ENCODE results near the gene SLC46A1. TPM values are rescaled to one million over a fixed set of nuclear protein-coding genes. Genes with fewer than 3 reads are reported as not detected.

The SLC46A1 gene
- total and polyA plus RNA-seq, 2 experiments from 2014 or later: 3.3 to 12.5 TPM

DNA sequence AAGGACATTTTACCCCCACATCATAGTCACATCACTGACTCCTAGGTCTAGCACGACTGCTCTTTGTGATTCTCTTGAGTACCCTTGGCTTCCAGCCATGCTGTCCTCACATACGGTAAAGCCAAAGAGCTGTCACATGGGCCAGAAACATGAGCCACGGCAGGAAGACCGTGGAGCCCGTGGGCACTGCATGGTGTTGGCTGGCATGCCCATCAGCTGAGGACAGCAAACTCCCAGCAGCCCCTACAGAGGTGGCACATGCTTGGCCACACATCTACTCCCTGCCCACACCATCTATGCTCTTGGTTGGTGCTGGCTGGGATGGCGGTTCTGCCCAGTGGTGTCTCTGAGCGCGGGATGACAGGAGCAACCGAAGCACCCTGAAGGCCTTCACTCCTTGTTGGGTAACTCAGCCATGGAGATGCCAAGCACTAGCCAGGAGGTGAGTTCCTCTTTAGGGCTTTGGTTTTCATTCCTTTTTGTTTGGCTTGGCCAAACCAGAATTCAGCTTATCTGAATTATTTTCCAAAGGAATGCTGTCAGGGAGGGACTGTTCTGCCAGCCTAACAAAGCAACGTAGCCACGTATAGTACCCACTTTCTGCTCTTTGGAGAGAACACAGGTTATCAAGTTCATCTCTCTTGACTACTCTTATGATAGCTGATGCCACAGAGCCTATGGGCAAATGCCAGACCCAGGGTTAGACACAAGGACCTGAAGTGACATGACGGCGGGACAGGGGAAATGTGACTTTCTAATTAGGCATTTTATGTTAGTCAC, 60.4 kb downstream of the SLC46A1 start:
- TF ChIP-seq ZNF114 (CRISPR knock-in tag; IDR thresholded peaks at IDR 0.05): no peak
- TF ChIP-seq JUNB (IDR thresholded peaks at IDR 0.05; ENCODE audit: unreplicated experiment): no peak
- TF ChIP-seq STAT1 (IDR thresholded peaks at IDR 0.05; ENCODE audit: unreplicated experiment): no peak
- no peak for TF ChIP-seq ZNF331 (CRISPR knock-in tag; IDR thresholded peaks at IDR 0.05; ENCODE audit: low read depth)
- no peaks in the 10 kb centered on the region for H3K9me3 Mint-ChIP-seq
- peaks cover 57% of the 10 kb centered on the region for H3K36me3 Mint-ChIP-seq (ENCODE audit: low read depth)
- no peak overlapping the region for H3K27ac Mint-ChIP-seq
- Histone ChIP-seq H3K27ac (ENCODE audit: low read depth) (no peak overlapping the region), H3K4me1 (ENCODE audit: insufficient read depth) (no peaks in the 10 kb centered on the region; the same call in 1 of the 2 replicates), H2AFZ (no peak overlapping the region), H3K4me2 (no peak overlapping the region), H3K79me2 (replicated peaks; ENCODE audit: insufficient read depth) (no peaks in the 10 kb centered on the region), H4K20me1 (replicated peaks; ENCODE audit: insufficient read depth) (peaks cover 8% of the 10 kb centered on the region; the same call in 1 of the 2 replicates), H3K36me3 (ENCODE audit: insufficient read depth) (peaks cover 15% of the 10 kb centered on the region), H3K9me2 (ENCODE audit: insufficient read depth) (no peaks in the 10 kb centered on the region), H3K4me3 (no peak overlapping the region), H3K27me3 (ENCODE audit: insufficient read depth) (no peaks in the 10 kb centered on the region), H3F3A (replicated peaks; ENCODE audit: low read depth) (no peaks in the 10 kb centered on the region)
- H3K4me1 Mint-ChIP-seq: peaks cover 16% of the 10 kb centered on the region
- no peak for DNase-seq (ENCODE audit: low spot score)
- H3K27me3 Mint-ChIP-seq (ENCODE audit: insufficient read depth, low read depth, poor library complexity): peaks cover 9% of the 10 kb centered on the region
- no peak for ATAC-seq
- H3K4me3 Mint-ChIP-seq: no peak overlapping the region

Small RNA genes lying within 50 kb of the gene (microRNA-seq; reads per million reads assigned to microRNA genes)
- gene MIR4723: 0.66 reads per million

Other genes with a start within 250 kb of the SLC46A1 start
- gene TMEM97, start 87.0 kb downstream of the SLC46A1 start, total RNA-seq (2014; rRNA removed; shearing (Covaris generic)): 101 and 106 TPM in 2 replicates
- gene TMEM97, start 87.0 kb downstream of the SLC46A1 start, polyA plus RNA-seq (2016; fragmentation: Nextera tagmentation; extraction: Ambion mirVana): 216 and 225 TPM in 2 replicates
- 6.8 and 13.2 TPM in 2 replicates for gene IFT20, start 70.7 kb downstream of the SLC46A1 start, total RNA-seq (2014; rRNA removed; shearing (Covaris generic))
- 31.4 and 32.3 TPM in 2 replicates for gene IFT20, start 70.7 kb downstream of the SLC46A1 start, polyA plus RNA-seq (2016; fragmentation: Nextera tagmentation; extraction: Ambion mirVana)
- 8.9 and 13.1 TPM in 2 replicates for gene TNFAIP1, start 70.5 kb downstream of the SLC46A1 start, total RNA-seq (2014; rRNA removed; shearing (Covaris generic))
- 6.3 and 6.4 TPM in 2 replicates for gene TNFAIP1, start 70.5 kb downstream of the SLC46A1 start, polyA plus RNA-seq (2016; fragmentation: Nextera tagmentation; extraction: Ambion mirVana)
- 70.6 and 77.1 TPM in 2 replicates for gene POLDIP2, start 48.7 kb downstream of the SLC46A1 start, total RNA-seq (2014; rRNA removed; shearing (Covaris generic))
- 40.7 and 45.7 TPM in 2 replicates for gene POLDIP2, start 48.7 kb downstream of the SLC46A1 start, polyA plus RNA-seq (2016; fragmentation: Nextera tagmentation; extraction: Ambion mirVana)
- not detected in 2 replicates for gene SEBOX, start 41.0 kb downstream of the SLC46A1 start, total RNA-seq (2014; rRNA removed; shearing (Covaris generic))
- gene SEBOX, start 41.0 kb downstream of the SLC46A1 start, polyA plus RNA-seq (2016; fragmentation: Nextera tagmentation; extraction: Ambion mirVana): not detected in 2 replicates
- gene VTN, start 35.9 kb downstream of the SLC46A1 start, total RNA-seq (2014; rRNA removed; shearing (Covaris generic)): 0.35 TPM in 1 of 2 replicates, not detected in the other
- 0.16 and 0.17 TPM in 2 replicates for gene VTN, start 35.9 kb downstream of the SLC46A1 start, polyA plus RNA-seq (2016; fragmentation: Nextera tagmentation; extraction: Ambion mirVana)
- gene SARM1, start 34.5 kb downstream of the SLC46A1 start, total RNA-seq (2014; rRNA removed; shearing (Covaris generic)): 10.4 and 15.3 TPM in 2 replicates
- 0.89 and 1.4 TPM in 2 replicates for gene SARM1, start 34.5 kb downstream of the SLC46A1 start, polyA plus RNA-seq (2016; fragmentation: Nextera tagmentation; extraction: Ambion mirVana)
- not detected in 2 replicates for gene SLC13A2, start 67.4 kb upstream of the SLC46A1 start, total RNA-seq (2014; rRNA removed; shearing (Covaris generic))
- not detected in 2 replicates for gene SLC13A2, start 67.4 kb upstream of the SLC46A1 start, polyA plus RNA-seq (2016; fragmentation: Nextera tagmentation; extraction: Ambion mirVana)
- not detected in 2 replicates for gene FOXN1, start 100.1 kb upstream of the SLC46A1 start, total RNA-seq (2014; rRNA removed; shearing (Covaris generic))
- not detected in 2 replicates for gene FOXN1, start 100.1 kb upstream of the SLC46A1 start, polyA plus RNA-seq (2016; fragmentation: Nextera tagmentation; extraction: Ambion mirVana)
- gene UNC119, start 146.4 kb upstream of the SLC46A1 start, total RNA-seq (2014; rRNA removed; shearing (Covaris generic)): 78.4 and 93.5 TPM in 2 replicates
- 36.9 and 39.0 TPM in 2 replicates for gene UNC119, start 146.4 kb upstream of the SLC46A1 start, polyA plus RNA-seq (2016; fragmentation: Nextera tagmentation; extraction: Ambion mirVana)
- gene PIGS, start 165.3 kb upstream of the SLC46A1 start, total RNA-seq (2014; rRNA removed; shearing (Covaris generic)): 52.1 and 53.2 TPM in 2 replicates
- gene PIGS, start 165.3 kb upstream of the SLC46A1 start, polyA plus RNA-seq (2016; fragmentation: Nextera tagmentation; extraction: Ambion mirVana): 15.5 and 16.4 TPM in 2 replicates
- gene ALDOC, start 170.7 kb upstream of the SLC46A1 start, total RNA-seq (2014; rRNA removed; shearing (Covaris generic)): 157 and 183 TPM in 2 replicates
- 33.3 and 33.5 TPM in 2 replicates for gene ALDOC, start 170.7 kb upstream of the SLC46A1 start, polyA plus RNA-seq (2016; fragmentation: Nextera tagmentation; extraction: Ambion mirVana)
- 87.3 and 99.6 TPM in 2 replicates for gene SPAG5, start 192.8 kb upstream of the SLC46A1 start, total RNA-seq (2014; rRNA removed; shearing (Covaris generic))
- gene SPAG5, start 192.8 kb upstream of the SLC46A1 start, polyA plus RNA-seq (2016; fragmentation: Nextera tagmentation; extraction: Ambion mirVana): 99.3 and 104 TPM in 2 replicates
- gene RSKR, start 208.0 kb upstream of the SLC46A1 start, total RNA-seq (2014; rRNA removed; shearing (Covaris generic)): 38.8 and 41.4 TPM in 2 replicates
- gene RSKR, start 208.0 kb upstream of the SLC46A1 start, polyA plus RNA-seq (2016; fragmentation: Nextera tagmentation; extraction: Ambion mirVana): 4.7 and 7.5 TPM in 2 replicates
- 166 and 176 TPM in 2 replicates for gene BLTP2, start 238.9 kb upstream of the SLC46A1 start, total RNA-seq (2014; rRNA removed; shearing (Covaris generic))
- gene BLTP2, start 238.9 kb upstream of the SLC46A1 start, polyA plus RNA-seq (2016; fragmentation: Nextera tagmentation; extraction: Ambion mirVana): 58.6 and 71.0 TPM in 2 replicates

Measured in GM23338 (cell line).